ENCODE measurements around the gene ZNF362.
"Not testable (repeated sequence)": the region's sequence is repeated elsewhere in the genome, so short reads cannot be mapped to it uniquely, and the experiment has no call there.

Gene ZNF362

GRCh38 chr1:33305816-33306652 is 49.7 kb downstream of the ZNF362 start:
- DNase-seq (ENCODE audit: low read depth in 2 of 2), result no peak

GRCh38 chr1:33306653-33307493 is 50.6 kb downstream of the ZNF362 start:
- no peak for DNase-seq (ENCODE audit: low read depth in 2 of 2)

GRCh38 chr1:33307494-33307864 is 51.2 kb downstream of the ZNF362 start:
- no peak for DNase-seq (ENCODE audit: low read depth in 2 of 2)

- not testable (repeated sequence) for DNase-seq (ENCODE audit: low read depth in 2 of 2)
Observed at GRCh38 chr1:33309351-33309750, 53.1 kb downstream of the ZNF362 start.

- DNase-seq (ENCODE audit: low read depth in 2 of 2), result no peak
Observed at GRCh38 chr1:33310702-33311101, 54.4 kb downstream of the ZNF362 start.

GRCh38 chr1:33311706-33312412 is 55.6 kb downstream of the ZNF362 start:
- no peak for DNase-seq (ENCODE audit: low read depth in 2 of 2)

- DNase-seq (ENCODE audit: low read depth in 2 of 2), result no peak
Observed at GRCh38 chr1:33312413-33312749, 56.1 kb downstream of the ZNF362 start.

GRCh38 chr1:33314416-33314815 is 58.1 kb downstream of the ZNF362 start:
- DNase-seq (ENCODE audit: low read depth in 2 of 2), result no peak

- no peak for DNase-seq (ENCODE audit: low read depth in 2 of 2)
Observed at GRCh38 chr1:33316601-33317000, 60.3 kb downstream of the ZNF362 start.

GRCh38 chr1:33317354-33317753 is 61.1 kb downstream of the ZNF362 start:
- DNase-seq (ENCODE audit: low read depth in 2 of 2), result no peak

- DNase-seq (ENCODE audit: low read depth in 2 of 2), result no peak
Observed at GRCh38 chr1:33317946-33318345, 61.7 kb downstream of the ZNF362 start.

- no peak for DNase-seq (ENCODE audit: low read depth in 2 of 2)
Observed at GRCh38 chr1:33319186-33319948, 63.1 kb downstream of the ZNF362 start.

- no peak for DNase-seq (ENCODE audit: low read depth in 2 of 2)
Observed at GRCh38 chr1:33319949-33320618, 63.8 kb downstream of the ZNF362 start.

GRCh38 chr1:33320619-33321165 is 64.4 kb downstream of the ZNF362 start, which contains the start of gene A3GALT2:
Gene A3GALT2 (minus strand): TSS chr1:33321098. CDS start chr1:33321098, 0 bp downstream.
- no peak for DNase-seq (ENCODE audit: low read depth in 2 of 2)

- no peak for DNase-seq (ENCODE audit: low read depth in 2 of 2)
Observed at GRCh38 chr1:33321178-33321577, 64.9 kb downstream of the ZNF362 start.

GRCh38 chr1:33322109-33322508 is 65.8 kb downstream of the ZNF362 start:
- DNase-seq (ENCODE audit: low read depth in 2 of 2), result no peak

GRCh38 chr1:33322870-33323585 is 66.7 kb downstream of the ZNF362 start:
- no peak for DNase-seq (ENCODE audit: low read depth in 2 of 2)

GRCh38 chr1:33323663-33324477 is 67.6 kb downstream of the ZNF362 start:
- no peak for DNase-seq (ENCODE audit: low read depth in 2 of 2)

Measured in stimulated activated CD4-positive, alpha-beta T cell treated with anti-CD3 and anti-CD28 coated beads, Interleukin-4, amount 100 ng/mL, for 48 hours (primary cell).